H1 (cell line): ENCODE measurements around the gene PVR. TPM values are rescaled to one million over a fixed set of nuclear protein-coding genes. Genes with fewer than 3 reads are reported as not detected.

Source experiments
- ASH2L ChIP-seq: fragments of 200-600, 300-600 bp; sonication (generic); IDR thresholded peaks from one replicate; pipeline ENCODE4 v1.7.1; 2017; ENCODE audit warnings: low read length
- CBX5 ChIP-seq: fragments of 300-800, 300-1000 bp; sonication (generic); IDR thresholded peaks from 2 replicates; pipeline ENCODE4 v1.7.1; 2016; ENCODE audit warnings: antibody characterized with exemption, low read length, low read depth
- CEBPB ChIP-seq: IDR thresholded peaks from 2 replicates; pipeline ENCODE4 v1.6.1; 2012; ENCODE audit warnings: low read depth, low read length
- CHD2 ChIP-seq: IDR thresholded peaks from 2 replicates; pipeline ENCODE4 v1.6.1; 2012; ENCODE audit warnings: low read length, improper control_type of control experiment
- GTF2F1 ChIP-seq: IDR thresholded peaks from 2 replicates; pipeline ENCODE4 v1.6.1; 2012; ENCODE audit warnings: low read depth, low read length, improper control_type of control experiment, borderline replicate concordance
- KDM4A ChIP-seq: IDR thresholded peaks from one replicate; pipeline ENCODE4 v1.7.1; 2012; ENCODE audit warnings: low read depth, mild to moderate bottlenecking, moderate library complexity, low read length, inconsistent platforms; ENCODE audit not compliant: severe bottlenecking
- KDM5A ChIP-seq: fragments of 200-600 bp; IDR thresholded peaks from 2 replicates; pipeline ENCODE4 v1.7.1; 2012; ENCODE audit warnings: mild to moderate bottlenecking, low read length, inconsistent platforms, mixed read lengths
- MAFK ChIP-seq: IDR thresholded peaks from 2 replicates; pipeline ENCODE4 v1.6.1; 2012; ENCODE audit warnings: low read depth, mild to moderate bottlenecking, improper control_type of control experiment, low read length
- PHF8 ChIP-seq: fragments of 200-600 bp; sonication (generic); conservative IDR thresholded peaks from 2 replicates; pipeline ENCODE4 v1.7.1; 2012; ENCODE audit warnings: low read depth, mild to moderate bottlenecking, inconsistent platforms, low read length, moderate library complexity
- RAD21 ChIP-seq, 2 experiments: IDR thresholded peaks in 1 of 2; conservative IDR thresholded peaks in 1 of 2; 2 replicates each; pipeline ENCODE4 v1.6.1; 2011; ENCODE audit warnings: low read depth in 2 of 2, low read length in 2 of 2, improper control_type of control experiment in 1 of 2, inconsistent platforms in 1 of 2, mild to moderate bottlenecking in 1 of 2, moderate library complexity in 1 of 2
- RBBP5 ChIP-seq: IDR thresholded peaks from 2 replicates; pipeline ENCODE4 v1.7.1; 2012; ENCODE audit warnings: low read depth, mild to moderate bottlenecking, inconsistent platforms, low read length, moderate library complexity, borderline replicate concordance
- SAP30 ChIP-seq: fragments of 300-600 bp; sonication (generic); IDR thresholded peaks from 2 replicates; pipeline ENCODE4 v1.7.1; 2012; ENCODE audit warnings: low read length, moderate library complexity, mild to moderate bottlenecking, inconsistent platforms; ENCODE audit not compliant: insufficient read depth, insufficient replicate concordance
- SIN3A ChIP-seq, 2 experiments: IDR thresholded peaks in 1 of 2; conservative IDR thresholded peaks in 1 of 2; 2 replicates each; pipeline ENCODE4 v1.6.1; 2011 to 2012; ENCODE audit warnings: low read length in 2 of 2, improper control_type of control experiment in 1 of 2, low read depth in 1 of 2, mild to moderate bottlenecking in 1 of 2
- SIRT6 ChIP-seq: IDR thresholded peaks from one replicate; pipeline ENCODE4 v1.7.1; 2012; ENCODE audit warnings: low read length, inconsistent platforms
- SP2 ChIP-seq: IDR thresholded peaks from 2 replicates; pipeline ENCODE4 v1.6.1; 2012; ENCODE audit warnings: mild to moderate bottlenecking, low read length, inconsistent platforms
- SRF ChIP-seq: IDR thresholded peaks from 2 replicates; pipeline ENCODE4 v1.6.1; 2011; ENCODE audit warnings: mild to moderate bottlenecking, low read depth, low read length, moderate library complexity
- TAF7 ChIP-seq: optimal IDR thresholded peaks from 2 replicates; pipeline ENCODE3; 2011; ENCODE audit warnings: low read depth, mild to moderate bottlenecking, inconsistent platforms, low read length, moderate library complexity, borderline replicate concordance
- TCF12 ChIP-seq: IDR thresholded peaks from 2 replicates; pipeline ENCODE4 v1.6.1; 2011; ENCODE audit warnings: low read depth, mild to moderate bottlenecking, low read length
- polyA plus RNA-seq, 7 experiments: library from polyadenylated mRNA; depleted of rRNA in 3 of 7; stranded (reverse) in 5 of 7; unstranded in 2 of 7; fragments of >200 nt in 5 of 7; fragments of 200-250 nt in 2 of 7; gene quantifications; 1 replicate in 5 of 7; 2 replicates in 1 of 7; 4 replicates in 1 of 7; pipeline versions ENCODE4 v1.2.1 to v1.2.3, GENCODE V29; 2011 to 2013; ENCODE audit warnings: missing spikeins in 2 of 7, mixed read lengths in 2 of 7
- total RNA-seq: library from RNA; stranded (reverse); fragmentation: NEBNext Ultra II Directional; extraction: Animal tissue kit (Norgen Biotek cat#: 25700); gene quantifications from 2 replicates; pipeline ENCODE4 v1.2.1, GENCODE V29; 2021
- TF ChIP-seq, protein P1 (sequence below), 3 experiments: IDR thresholded peaks; 1 replicate in 2 of 3; 2 replicates in 1 of 3; pipeline versions ENCODE4 v1.5.1 to v1.6.1; 2011; ENCODE audit warnings: low read length in 3 of 3, mild to moderate bottlenecking in 3 of 3, inconsistent platforms in 2 of 3, low read depth in 1 of 3, moderate library complexity in 1 of 3; ENCODE audit not compliant: insufficient read depth in 1 of 3; ENCODE audit errors: control extremely low read depth in 1 of 3
- TF ChIP-seq, protein P2 (sequence below): IDR thresholded peaks from 2 replicates; pipeline ENCODE4 v1.6.1; 2012; ENCODE audit warnings: inconsistent platforms

The PVR gene
- total and polyA plus RNA-seq, 2 of the 8 experiments (the other 6 are each of a cell fraction or from before 2014, with no cell fraction given), result 13.3 to 14.8 TPM

DNA sequence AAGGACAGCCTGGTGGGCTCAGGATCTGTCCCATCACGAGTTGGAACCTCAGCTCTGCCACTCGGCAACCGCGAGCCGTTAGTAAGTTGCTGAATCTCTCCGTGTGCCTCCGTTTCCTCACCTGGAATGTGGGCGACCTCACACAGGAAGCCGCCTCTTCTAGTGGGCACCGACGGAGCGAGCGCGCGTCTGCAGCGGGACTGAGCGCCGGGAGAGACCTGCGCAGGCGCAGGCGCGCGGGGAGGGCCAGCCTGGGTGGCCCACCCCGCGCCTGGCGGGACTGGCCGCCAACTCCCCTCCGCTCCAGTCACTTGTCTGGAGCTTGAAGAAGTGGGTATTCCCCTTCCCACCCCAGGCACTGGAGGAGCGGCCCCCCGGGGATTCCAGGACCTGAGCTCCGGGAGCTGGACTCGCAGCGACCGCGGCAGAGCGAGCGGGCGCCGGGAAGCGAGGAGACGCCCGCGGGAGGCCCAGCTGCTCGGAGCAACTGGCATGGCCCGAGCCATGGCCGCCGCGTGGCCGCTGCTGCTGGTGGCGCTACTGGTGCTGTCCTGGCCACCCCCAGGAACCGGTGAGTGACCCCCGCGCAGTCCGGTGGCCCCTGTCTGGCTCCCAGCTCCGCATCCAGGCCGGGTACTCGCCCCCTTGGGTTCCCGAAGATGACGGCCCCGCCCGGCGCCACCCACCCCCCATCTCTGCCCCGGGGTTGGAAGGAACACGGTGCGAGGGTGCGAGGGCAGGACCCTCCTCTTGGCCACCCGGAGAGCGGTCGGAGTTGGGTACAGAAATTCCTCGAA lies at the start of gene PVR (continued):
- no peak for TF ChIP-seq GTF2F1
- no peak for TF ChIP-seq CEBPB
- TF ChIP-seq, protein P1, sequence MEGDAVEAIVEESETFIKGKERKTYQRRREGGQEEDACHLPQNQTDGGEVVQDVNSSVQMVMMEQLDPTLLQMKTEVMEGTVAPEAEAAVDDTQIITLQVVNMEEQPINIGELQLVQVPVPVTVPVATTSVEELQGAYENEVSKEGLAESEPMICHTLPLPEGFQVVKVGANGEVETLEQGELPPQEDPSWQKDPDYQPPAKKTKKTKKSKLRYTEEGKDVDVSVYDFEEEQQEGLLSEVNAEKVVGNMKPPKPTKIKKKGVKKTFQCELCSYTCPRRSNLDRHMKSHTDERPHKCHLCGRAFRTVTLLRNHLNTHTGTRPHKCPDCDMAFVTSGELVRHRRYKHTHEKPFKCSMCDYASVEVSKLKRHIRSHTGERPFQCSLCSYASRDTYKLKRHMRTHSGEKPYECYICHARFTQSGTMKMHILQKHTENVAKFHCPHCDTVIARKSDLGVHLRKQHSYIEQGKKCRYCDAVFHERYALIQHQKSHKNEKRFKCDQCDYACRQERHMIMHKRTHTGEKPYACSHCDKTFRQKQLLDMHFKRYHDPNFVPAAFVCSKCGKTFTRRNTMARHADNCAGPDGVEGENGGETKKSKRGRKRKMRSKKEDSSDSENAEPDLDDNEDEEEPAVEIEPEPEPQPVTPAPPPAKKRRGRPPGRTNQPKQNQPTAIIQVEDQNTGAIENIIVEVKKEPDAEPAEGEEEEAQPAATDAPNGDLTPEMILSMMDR (IDR thresholded peaks at IDR 0.05; ENCODE audit: control extremely low read depth in 1 of 3, insufficient read depth in 1 of 3, low read depth in 1 of 3, low read length in 3 of 3), result no peak
- TF ChIP-seq SAP30, result no peak
- no peak for TF ChIP-seq CBX5
- TF ChIP-seq, protein P2, sequence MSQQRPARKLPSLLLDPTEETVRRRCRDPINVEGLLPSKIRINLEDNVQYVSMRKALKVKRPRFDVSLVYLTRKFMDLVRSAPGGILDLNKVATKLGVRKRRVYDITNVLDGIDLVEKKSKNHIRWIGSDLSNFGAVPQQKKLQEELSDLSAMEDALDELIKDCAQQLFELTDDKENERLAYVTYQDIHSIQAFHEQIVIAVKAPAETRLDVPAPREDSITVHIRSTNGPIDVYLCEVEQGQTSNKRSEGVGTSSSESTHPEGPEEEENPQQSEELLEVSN, result peak; percentile 19; the same call in 1 of the 2 replicates
- TF ChIP-seq TAF7, result no peak
- TF ChIP-seq SP2, result no peak
- no peak for TF ChIP-seq SIRT6
- peak; percentile 17 to 41; a peak in 1 of 4 replicates for TF ChIP-seq SIN3A (conservative IDR thresholded peaks at IDR 0.05 in 1 of 2, IDR thresholded peaks at IDR 0.05 in 1 of 2; ENCODE audit: low read depth in 1 of 2, low read length in 2 of 2)
- no peak for TF ChIP-seq MAFK
- TF ChIP-seq PHF8, result peak; percentile 65; the same call in 1 of the 2 replicates
- 0 out of 2 replicates have a peak, but pooled peaks have one; percentile 21 for TF ChIP-seq TCF12
- TF ChIP-seq CHD2, result no peak
- peak; percentile 97 for TF ChIP-seq KDM4A
- TF ChIP-seq RAD21 (IDR thresholded peaks at IDR 0.05 in 1 of 2, conservative IDR thresholded peaks at IDR 0.05 in 1 of 2; ENCODE audit: low read depth in 2 of 2, low read length in 2 of 2), result no peak
- peak; percentile 65; the same call in 1 of the 2 replicates for TF ChIP-seq RBBP5
- TF ChIP-seq KDM5A, result no peak
- TF ChIP-seq SRF, result no peak
- TF ChIP-seq ASH2L, result peak; percentile 62
